Measurements from ENCODE around the gene CHST12. TPM values are rescaled to one million over a fixed set of nuclear protein-coding genes. Genes with fewer than 3 reads are reported as not detected.

The CHST12 gene
- total RNA-seq, 1 experiment from 2014 or later, result 12.9 TPM

DNA sequence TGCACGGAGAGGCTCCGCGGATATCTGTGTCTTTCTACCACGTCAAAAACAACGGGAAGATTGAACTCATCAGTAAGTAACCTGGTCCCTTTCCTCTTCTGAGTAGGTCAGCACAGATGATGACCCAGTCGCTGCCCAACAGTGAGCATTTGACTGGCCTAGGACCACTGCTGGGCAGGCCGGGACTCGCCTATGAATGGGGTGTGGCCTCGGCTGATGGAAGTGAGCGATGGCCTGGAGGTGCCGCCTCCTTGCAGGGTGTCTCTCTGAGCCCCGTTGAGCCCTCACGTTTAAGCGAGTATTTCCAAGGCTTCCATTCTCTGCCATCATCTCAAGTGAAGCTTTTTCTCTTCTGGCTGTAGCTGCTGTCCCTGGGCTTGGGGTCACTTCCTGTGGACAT lies 30.7 kb upstream of the CHST12 start:
- ATAC-seq (no peak), DNase-seq (no peak)
- no TSS peak for BruUV-seq (replicated peaks)
- Histone ChIP-seq H4K20me1 (ENCODE audit: low read length) (peaks cover 34% of the 10 kb centered on the region), H3K27ac (ENCODE audit: low read length) (no peak overlapping the region), H3K27me3 (ENCODE audit: low read length) (no peaks in the 10 kb centered on the region), H3K4me3 (ENCODE audit: low read length) (no peak overlapping the region), H3K9ac (ENCODE audit: low read length) (no peak overlapping the region), H3K9me3 (ENCODE audit: low read length) (no peaks in the 10 kb centered on the region), H3F3A (ENCODE audit: low read length, unreplicated experiment) (no peaks in the 10 kb centered on the region), H3K36me3 (ENCODE audit: low read depth, low read length) (peaks cover 87% of the 10 kb centered on the region), H3K4me2 (ENCODE audit: low read length) (no peak overlapping the region), H3K9me2 (replicated peaks; ENCODE audit: low read length) (no peaks in the 10 kb centered on the region), H3K79me2 (ENCODE audit: low read length) (peaks cover 83% of the 10 kb centered on the region), H2AFZ (ENCODE audit: low read length) (no peak overlapping the region), H3K4me1 (ENCODE audit: insufficient read depth, low read length) (no peaks in the 10 kb centered on the region)
- intact Hi-C loops (cut with micrococcal nuclease), result no loop called here
- CTCF ChIA-PET, result no interaction called here
- TF ChIP-seq, protein P1, sequence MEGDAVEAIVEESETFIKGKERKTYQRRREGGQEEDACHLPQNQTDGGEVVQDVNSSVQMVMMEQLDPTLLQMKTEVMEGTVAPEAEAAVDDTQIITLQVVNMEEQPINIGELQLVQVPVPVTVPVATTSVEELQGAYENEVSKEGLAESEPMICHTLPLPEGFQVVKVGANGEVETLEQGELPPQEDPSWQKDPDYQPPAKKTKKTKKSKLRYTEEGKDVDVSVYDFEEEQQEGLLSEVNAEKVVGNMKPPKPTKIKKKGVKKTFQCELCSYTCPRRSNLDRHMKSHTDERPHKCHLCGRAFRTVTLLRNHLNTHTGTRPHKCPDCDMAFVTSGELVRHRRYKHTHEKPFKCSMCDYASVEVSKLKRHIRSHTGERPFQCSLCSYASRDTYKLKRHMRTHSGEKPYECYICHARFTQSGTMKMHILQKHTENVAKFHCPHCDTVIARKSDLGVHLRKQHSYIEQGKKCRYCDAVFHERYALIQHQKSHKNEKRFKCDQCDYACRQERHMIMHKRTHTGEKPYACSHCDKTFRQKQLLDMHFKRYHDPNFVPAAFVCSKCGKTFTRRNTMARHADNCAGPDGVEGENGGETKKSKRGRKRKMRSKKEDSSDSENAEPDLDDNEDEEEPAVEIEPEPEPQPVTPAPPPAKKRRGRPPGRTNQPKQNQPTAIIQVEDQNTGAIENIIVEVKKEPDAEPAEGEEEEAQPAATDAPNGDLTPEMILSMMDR (conservative IDR thresholded peaks at IDR 0.05; ENCODE audit: low read depth, low read length), result no peak
- no peak for TF ChIP-seq EZH2 (IDR thresholded peaks at IDR 0.05; ENCODE audit: low read length, unreplicated experiment)
- TF ChIP-seq EZH2phosphoT487 (IDR thresholded peaks at IDR 0.05; ENCODE audit: borderline replicate concordance, low read length), result no peak
- POLR2A ChIA-PET (ENCODE audit: unreplicated experiment), result interaction anchor here (0.6 kb wide), 1 partner anchor 27 kb away, joined by 5 read pairs; no protein-coding TSS in a partner anchor

DNA sequence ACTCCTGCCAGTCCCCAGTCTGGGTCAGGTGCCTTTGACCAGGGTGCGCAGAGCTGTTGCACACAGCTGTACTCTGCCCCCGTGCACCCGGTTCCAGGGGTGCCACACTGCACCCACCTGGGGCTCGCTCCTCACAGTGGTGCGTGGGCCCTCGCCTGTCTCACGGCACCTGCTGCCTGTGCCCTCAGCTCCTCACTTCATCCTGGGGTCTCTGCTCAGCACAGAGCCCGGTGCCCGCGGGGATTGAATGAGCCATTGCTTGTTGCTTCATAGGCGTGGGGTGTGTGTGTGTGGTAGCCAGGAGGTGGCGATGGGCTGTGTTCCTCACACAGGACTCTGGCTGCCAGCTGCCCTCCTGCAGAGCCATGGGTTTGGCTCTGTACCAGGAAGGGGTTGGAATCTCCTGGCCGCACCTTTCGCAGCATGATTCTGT lies 30.3 kb upstream of the CHST12 start:
- no peak overlapping the region for H3K27ac ChIP-seq (ENCODE audit: low read length)
- H3K36me3 ChIP-seq (ENCODE audit: low read depth, low read length), result peaks cover 83% of the 10 kb centered on the region
- H4K20me1 ChIP-seq (ENCODE audit: low read length), result peaks cover 34% of the 10 kb centered on the region
- intact Hi-C loops (cut with micrococcal nuclease), result no loop called here
- H3K79me2 ChIP-seq (ENCODE audit: low read length), result peaks cover 80% of the 10 kb centered on the region
- TF ChIP-seq, protein P1 (conservative IDR thresholded peaks at IDR 0.05; ENCODE audit: low read depth, low read length), result no peak
- TF ChIP-seq EZH2 (IDR thresholded peaks at IDR 0.05; ENCODE audit: low read length, unreplicated experiment) (no peak), EZH2phosphoT487 (IDR thresholded peaks at IDR 0.05; ENCODE audit: borderline replicate concordance, low read length) (no peak)
- no peak overlapping the region for H3K4me2 ChIP-seq (ENCODE audit: low read length)
- no peak for DNase-seq
- peak; percentile 18; the same call in 1 of the 2 replicates for ATAC-seq
- ChIA-PET CTCF (no interaction called here), POLR2A (ENCODE audit: unreplicated experiment) (interaction anchor here (0.6 kb wide), 1 partner anchor 27 kb away, joined by 5 read pairs; no protein-coding TSS in a partner anchor)
- no peaks in the 10 kb centered on the region for H3K9me2 ChIP-seq (replicated peaks; ENCODE audit: low read length)
- no peaks in the 10 kb centered on the region for H3K9me3 ChIP-seq (ENCODE audit: low read length)
- no peak overlapping the region for H2AFZ ChIP-seq (ENCODE audit: low read length)
- H3K4me1 ChIP-seq (ENCODE audit: insufficient read depth, low read length), result no peaks in the 10 kb centered on the region
- no TSS peak for BruUV-seq (replicated peaks)
- H3K4me3 ChIP-seq (ENCODE audit: low read length), result no peak overlapping the region
- no peaks in the 10 kb centered on the region for H3F3A ChIP-seq (ENCODE audit: low read length, unreplicated experiment)
- H3K9ac ChIP-seq (ENCODE audit: low read length), result no peak overlapping the region
- no peaks in the 10 kb centered on the region for H3K27me3 ChIP-seq (ENCODE audit: low read length)

DNA sequence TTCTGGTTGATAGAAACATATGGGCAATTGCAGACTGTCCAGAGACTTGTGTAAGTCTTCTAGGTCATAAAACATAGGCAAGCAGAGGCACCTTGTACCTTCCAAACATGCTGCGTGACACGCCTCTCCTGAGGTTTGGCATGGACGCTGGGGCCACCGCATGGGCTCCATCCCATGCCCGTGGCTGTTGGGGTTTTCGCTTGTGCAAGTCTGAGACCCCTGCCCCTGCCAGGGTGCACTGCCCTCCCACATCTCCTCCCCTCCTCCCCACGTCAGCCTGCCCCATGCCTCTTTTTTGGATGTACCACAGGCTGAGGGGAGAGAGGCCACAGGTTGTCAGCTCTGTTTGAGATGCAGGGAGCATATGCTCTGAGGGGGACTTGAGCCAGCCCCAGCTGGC lies 29.8 kb upstream of the CHST12 start:
- Histone ChIP-seq H4K20me1 (ENCODE audit: low read length) (peaks cover 38% of the 10 kb centered on the region), H3K79me2 (ENCODE audit: low read length) (peaks cover 75% of the 10 kb centered on the region)
- POLR2A ChIA-PET (ENCODE audit: unreplicated experiment), result no interaction called here

More for the DNA sequence above, 29.8 kb upstream of the CHST12 start:
- H3F3A ChIP-seq (ENCODE audit: low read length, unreplicated experiment), result no peaks in the 10 kb centered on the region
- H3K4me2 ChIP-seq (ENCODE audit: low read length), result no peak overlapping the region
- no peak overlapping the region for H3K9ac ChIP-seq (ENCODE audit: low read length)
- ATAC-seq, result no peak
- H3K4me1 ChIP-seq (ENCODE audit: insufficient read depth, low read length), result no peaks in the 10 kb centered on the region
- intact Hi-C loops (cut with micrococcal nuclease), result no loop called here
- no peaks in the 10 kb centered on the region for H3K9me3 ChIP-seq (ENCODE audit: low read length)
- H2AFZ ChIP-seq (ENCODE audit: low read length), result no peak overlapping the region
- no peak for DNase-seq
- CTCF ChIA-PET, result no interaction called here
- TF ChIP-seq, protein P1 (conservative IDR thresholded peaks at IDR 0.05; ENCODE audit: low read depth, low read length), result no peak
- TF ChIP-seq EZH2 (IDR thresholded peaks at IDR 0.05; ENCODE audit: low read length, unreplicated experiment) (no peak), EZH2phosphoT487 (IDR thresholded peaks at IDR 0.05; ENCODE audit: borderline replicate concordance, low read length) (no peak)
- no TSS peak for BruUV-seq (replicated peaks)
- H3K27me3 ChIP-seq (ENCODE audit: low read length), result no peaks in the 10 kb centered on the region
- H3K36me3 ChIP-seq (ENCODE audit: low read depth, low read length), result peaks cover 78% of the 10 kb centered on the region
- H3K27ac ChIP-seq (ENCODE audit: low read length), result no peak overlapping the region
- no peaks in the 10 kb centered on the region for H3K9me2 ChIP-seq (replicated peaks; ENCODE audit: low read length)
- no peak overlapping the region for H3K4me3 ChIP-seq (ENCODE audit: low read length)
